K562 (cell line): ENCODE results near the gene ATP9B. TPM values are rescaled to one million over a fixed set of nuclear protein-coding genes. Genes with fewer than 3 reads are reported as not detected.

Experiments used
- ATAC-seq: fragments of 200-7000 bp; cut with Tn5 transposase; 3 replicates; pipeline ENCODE4 v1.9.1; 2020; ENCODE audit warnings: moderate library complexity
- BruUV-seq: library from RNA; stranded (reverse); fragments of 400-500 nt; replicated peaks from 2 replicates; lab custom pipeline; 2021; lab: Mats Ljungman, UMichigan
- CTCF ChIA-PET: fragments of 300-600 bp; formaldehyde crosslinking; extraction: SDS; loops from one replicate; lab custom pipeline; 2021; ENCODE audit warnings: low intra/inter-chr PET ratio; lab: Yijun Ruan, JAX
- POLR2A ChIA-PET: fragments of 300-600, 350-650 bp; sonication (Branson Sonifier 250); formaldehyde crosslinking; extraction: SDS; loops from one replicate; lab custom pipeline; 2021; ENCODE audit warnings: antibody characterized with exemption, inconsistent platforms; lab: Yijun Ruan, JAX
- DNase-seq, 4 experiments: peaks; one replicate each; pipeline versions ENCODE4 v3.0.0 to v3.0.0-alpha.2; 2011 to 2018; ENCODE audit warnings: low spot score in 3 of 4, mixed read lengths in 3 of 4; ENCODE audit errors: extremely low read depth in 1 of 4
- FAIRE-seq: peaks from 2 replicates; lab custom pipeline; 2011; peaks lifted over from hg19 to GRCh38; lab: Jason Lieb, UNC
- H2AFZ ChIP-seq: 2 replicates; pipeline ENCODE4 v1.6.0; 2011; ENCODE audit warnings: low read depth, low read length, control low read depth, inconsistent platforms
- H3K27ac ChIP-seq: fragments of 200-600 bp; 3 replicates; pipeline ENCODE4 v1.8.0; 2011; ENCODE audit warnings: low read depth, mild to moderate bottlenecking, control low read depth, inconsistent platforms, low read length, moderate library complexity, mixed read lengths; ENCODE audit errors: extremely low read depth
- H3K27me3 ChIP-seq, 2 experiments: fragments of 300-600 bp in 1 of 2; 2 replicates in 1 of 2; 3 replicates in 1 of 2; pipeline versions ENCODE4 v1.6.0 to v1.8.0; 2011; ENCODE audit warnings: inconsistent platforms in 2 of 2, low read length in 2 of 2, mild to moderate bottlenecking in 1 of 2, mixed read lengths in 1 of 2, moderate library complexity in 1 of 2; ENCODE audit not compliant: control insufficient read depth in 2 of 2, insufficient read depth in 2 of 2
- H3K36me3 ChIP-seq: fragments of 300-600 bp; 3 replicates; pipeline ENCODE4 v1.8.0; 2011; ENCODE audit warnings: mild to moderate bottlenecking, low read length, inconsistent platforms; ENCODE audit not compliant: control insufficient read depth, insufficient read depth
- H3K4me1 ChIP-seq, 2 experiments: fragments of 200-600 bp in 1 of 2; replicated peaks in 1 of 2; 2 replicates in 1 of 2; 3 replicates in 1 of 2; pipeline versions ENCODE4 v1.5.1 to v1.8.0; 2011; ENCODE audit warnings: inconsistent platforms in 2 of 2, low read length in 2 of 2, mild to moderate bottlenecking in 1 of 2, mixed read lengths in 1 of 2, moderate library complexity in 1 of 2; ENCODE audit not compliant: control insufficient read depth in 2 of 2, insufficient read depth in 2 of 2
- H3K4me2 ChIP-seq: 2 replicates; pipeline ENCODE4 v1.6.1; 2011; ENCODE audit warnings: low read length, control low read depth, inconsistent platforms, mixed read lengths; ENCODE audit not compliant: insufficient read depth
- H3K4me3 ChIP-seq: fragments of 200-600 bp; sonication (generic), shearing (Covaris generic); 2 replicates; pipeline ENCODE4 v1.5.1; 2016; ENCODE audit warnings: control low read depth, inconsistent platforms
- H3K79me2 ChIP-seq: fragments of 200-600 bp; 3 replicates; pipeline ENCODE4 v1.8.0; 2011; ENCODE audit warnings: low read length, inconsistent platforms; ENCODE audit not compliant: control insufficient read depth, insufficient read depth
- H3K9ac ChIP-seq, 2 experiments: 2 replicates each; pipeline versions ENCODE4 v1.6.0 to v1.6.1; 2011; ENCODE audit warnings: low read depth in 2 of 2, low read length in 2 of 2, control low read depth in 1 of 2, inconsistent platforms in 1 of 2, mild to moderate bottlenecking in 1 of 2, mixed read lengths in 1 of 2; ENCODE audit not compliant: insufficient read depth in 1 of 2
- H3K9me1 ChIP-seq: one replicate; pipeline ENCODE4 v1.6.0; 2011; ENCODE audit warnings: inconsistent platforms, mild to moderate bottlenecking, low read length, moderate library complexity; ENCODE audit not compliant: control insufficient read depth, insufficient read depth
- H3K9me3 ChIP-seq: replicated peaks from 2 replicates; pipeline ENCODE4 v1.5.1; 2011; ENCODE audit warnings: low read depth, low read length, inconsistent platforms; ENCODE audit not compliant: control insufficient read depth, insufficient read depth
- H4K20me1 ChIP-seq: replicated peaks from 2 replicates; pipeline ENCODE4 v1.6.1; 2011; ENCODE audit warnings: low read length, inconsistent platforms, mixed read lengths; ENCODE audit not compliant: control insufficient read depth, insufficient read depth
- ATF7 ChIP-seq: fragments of 450-650 bp; IDR thresholded peaks from 2 replicates; pipeline ENCODE4 v1.7.1; 2014; ENCODE audit warnings: mild to moderate bottlenecking, moderate library complexity
- CBFA2T2 ChIP-seq: fragments of 450-650 bp; conservative IDR thresholded peaks from 2 replicates; pipeline ENCODE4 v1.6.1; 2017; ENCODE audit warnings: mild to moderate bottlenecking
- DDX20 ChIP-seq: fragments of 450-650 bp; IDR thresholded peaks from 2 replicates; pipeline ENCODE4 v1.6.1; 2016; ENCODE audit warnings: missing genetic modification characterization, low read depth, mild to moderate bottlenecking, missing compliant biosample characterization, moderate library complexity
- DMBX1 ChIP-seq: fragments of 250-450 bp; sonication (Bioruptor Pico); IDR thresholded peaks from 2 replicates; pipeline ENCODE4 v1.8.0; 2022; ENCODE audit warnings: inconsistent platforms, mild to moderate bottlenecking, moderate library complexity, borderline replicate concordance
- ELK1 ChIP-seq: sonication (generic); formaldehyde crosslinking; IDR thresholded peaks from 2 replicates; pipeline ENCODE4 v1.8.1; 2022; ENCODE audit warnings: missing genetic modification reagents
- MECOM ChIP-seq: fragments of 250-450 bp; sonication (Bioruptor Pico); IDR thresholded peaks from 2 replicates; pipeline ENCODE4 v1.8.0; 2022; ENCODE audit warnings: inconsistent platforms
- PTBP1 ChIP-seq: fragments of 200-400 bp; formaldehyde crosslinking; IDR thresholded peaks from 2 replicates; pipeline ENCODE4 v1.6.1; 2017; ENCODE audit warnings: low read depth, low read length
- RCOR1 ChIP-seq, 2 experiments: IDR thresholded peaks; 2 replicates each; pipeline ENCODE4 v1.6.1; 2012; ENCODE audit warnings: low read depth in 2 of 2, low read length in 2 of 2, borderline replicate concordance in 1 of 2, improper control_type of control experiment in 1 of 2
- TOE1 ChIP-seq, 2 experiments: fragments of 450-650 bp in 1 of 2; sonication (generic) in 1 of 2; formaldehyde crosslinking in 1 of 2; IDR thresholded peaks; 2 replicates each; pipeline versions ENCODE4 v1.7.1 to v1.8.0; 2016 to 2022; ENCODE audit warnings: borderline replicate concordance in 2 of 2, mild to moderate bottlenecking in 2 of 2, antibody characterized with exemption in 1 of 2, inconsistent platforms in 1 of 2, low read depth in 1 of 2, missing genetic modification reagents in 1 of 2, moderate library complexity in 1 of 2
- ZC3H8 ChIP-seq: fragments of 450-650 bp; IDR thresholded peaks from 2 replicates; pipeline ENCODE4 v1.6.1; 2017
- ZNF217 ChIP-seq: sonication (generic); formaldehyde crosslinking; IDR thresholded peaks from 2 replicates; pipeline ENCODE4 v1.8.0; 2022; ENCODE audit warnings: mild to moderate bottlenecking, missing genetic modification reagents
- ZNF23 ChIP-seq: fragments of 250-450 bp; sonication (Bioruptor Pico); IDR thresholded peaks from 2 replicates; pipeline ENCODE4 v1.4.0; 2020; ENCODE audit warnings: mild to moderate bottlenecking
- ZNF324 ChIP-seq: fragments of 250-450 bp; sonication (Bioruptor Pico); IDR thresholded peaks from 2 replicates; pipeline ENCODE4 v1.4.0; 2020; ENCODE audit warnings: mild to moderate bottlenecking
- ZNF354B ChIP-seq: fragments of 250-450 bp; sonication (Bioruptor Pico); IDR thresholded peaks from 2 replicates; pipeline ENCODE4 v1.4.0; 2020
- ZNF507 ChIP-seq: conservative IDR thresholded peaks from 2 replicates; pipeline ENCODE4 v1.6.1; 2017; ENCODE audit warnings: missing genetic modification characterization, missing compliant biosample characterization
- ZNF77 ChIP-seq: fragments of 250-450 bp; sonication (Bioruptor Pico); IDR thresholded peaks from 2 replicates; pipeline ENCODE4 v1.5.0; 2020
- WGBS: fragments of 100-300 bp; shearing (Covaris generic); methylation state at CpG from one replicate; pipeline ENCODE4 v1.1.6; 2016; ENCODE audit warnings: low coverage, mixed read lengths; ENCODE audit not compliant: insufficient coverage; ENCODE audit errors: missing lambda C conversion rate; 5-methylcytosine and 5-hydroxymethylcytosine counted together
- in situ Hi-C: fragments of 300-500 bp; cut with MboI; formaldehyde crosslinking; loops from 4 replicates; pipeline ENCODE4 v1.15.0; 2018; ENCODE audit warnings: inconsistent platforms, mixed read lengths
- intact Hi-C: fragments of 100-400 bp; cut with micrococcal nuclease; formaldehyde crosslinking; loops from 2 replicates; pipeline ENCODE4 v1.14.2; 2022
- polyA plus RNA-seq, 8 experiments: library from polyadenylated mRNA; depleted of rRNA in 4 of 8; stranded (reverse) in 5 of 8; unstranded in 3 of 8; fragments of >200 nt; fragmentation: Nextera tagmentation in 2 of 8; fragmentation: Illumina TruSeq in 1 of 8; extraction: Ambion mirVana in 2 of 8; extraction: Trizol in 1 of 8; gene quantifications; 2 replicates each; pipeline versions ENCODE4 v1.2.1 to v1.2.3, GENCODE V29; 2011 to 2014; ENCODE audit warnings: inconsistent platforms in 1 of 8, missing spikeins in 1 of 8
- total RNA-seq, 7 experiments: library from RNA; depleted of rRNA in 6 of 7; stranded (reverse); fragments of >200 nt in 6 of 7; fragmentation: Illumina TruSeq in 2 of 7; extraction: Trizol in 2 of 7; gene quantifications; 2 replicates each; pipeline versions ENCODE4 v1.2.1 to v1.2.3, GENCODE V29; 2011 to 2021; ENCODE audit warnings: low replicate concordance in 1 of 7
- TF ChIP-seq, protein P1 (sequence below): sonication (generic); formaldehyde crosslinking; IDR thresholded peaks from 2 replicates; pipeline ENCODE4 v1.9.0; 2022; ENCODE audit warnings: mild to moderate bottlenecking, missing genetic modification reagents

The ATP9B gene
- total and polyA plus RNA-seq, 9 of the 15 experiments (the other 6 are each of a cell fraction or from before 2014, with no cell fraction given) = 0.66 to 13.2 (median 7.9) TPM

DNA sequence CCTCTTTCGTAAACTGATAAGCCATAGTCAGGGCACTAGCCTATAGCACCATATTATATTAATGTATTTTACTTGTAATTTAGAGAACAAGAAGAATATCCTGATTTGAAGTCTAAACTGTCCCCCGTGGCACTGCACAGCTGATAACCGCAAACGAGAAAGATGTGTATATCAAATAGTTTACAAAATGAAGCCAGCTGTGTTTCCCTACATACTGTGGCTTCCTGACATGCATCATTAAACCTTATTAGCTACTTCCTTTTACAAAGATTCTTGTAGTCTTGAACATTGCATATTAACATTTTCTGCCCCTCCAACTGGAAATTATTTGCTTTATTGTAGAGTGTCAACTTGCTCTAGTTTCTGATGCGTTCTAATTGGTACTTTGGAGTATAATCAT lies 173.1 kb downstream of the ATP9B start:
- Histone ChIP-seq H3K4me3 (no peak overlapping the region), H3K4me2 (no peak overlapping the region), H3K27ac (no peak overlapping the region)

More for the DNA sequence above, 173.1 kb downstream of the ATP9B start:
- FAIRE-seq (no peak), ATAC-seq (no peak), DNase-seq (no peak)
- Histone ChIP-seq H3K27me3 (no peaks in the 10 kb centered on the region), H3K36me3 (no peaks in the 10 kb centered on the region), H4K20me1 (no peaks in the 10 kb centered on the region; the same call in 1 of the 2 replicates), H3K9ac (no peak overlapping the region), H3K9me3 (no peaks in the 10 kb centered on the region), H2AFZ (no peak overlapping the region), H3K4me1 (peaks cover 0 to 13% of the 10 kb centered on the region in 2 experiments; a peak in 2 of 5 replicates), H3K9me1 (no peaks in the 10 kb centered on the region), H3K79me2 (no peaks in the 10 kb centered on the region)
- 72% methylated on average over 5 of the region's 5 CpGs for WGBS
- ChIA-PET POLR2A (no interaction called here), CTCF (no interaction called here)
- intact Hi-C loops = no loop called here
- no TSS peak for BruUV-seq
- in situ Hi-C loops = no loop called here
- TF ChIP-seq ELK1 = no peak
- no peak for TF ChIP-seq ZNF324
- TF ChIP-seq MECOM (CRISPR knock-in tag) = no peak
- no peak for TF ChIP-seq TOE1 (IDR thresholded peaks at IDR 0.05; ENCODE audit: borderline replicate concordance)
- no peak for TF ChIP-seq TOE1 (CRISPR knock-in tag; IDR thresholded peaks at IDR 0.05; ENCODE audit: borderline replicate concordance, low read depth)
- TF ChIP-seq DMBX1 (CRISPR knock-in tag) = no peak
- TF ChIP-seq ATF7 = no peak
- TF ChIP-seq CBFA2T2 = no peak
- no peak for TF ChIP-seq PTBP1
- no peak for TF ChIP-seq RCOR1 (IDR thresholded peaks at IDR 0.05; ENCODE audit: borderline replicate concordance in 1 of 2, low read depth in 2 of 2, low read length in 2 of 2)
- no peak for TF ChIP-seq DDX20
- no peak for TF ChIP-seq ZNF217 (CRISPR knock-in tag)
- TF ChIP-seq ZC3H8 = no peak
- no peak for TF ChIP-seq ZNF507 (tag)
- no peak for TF ChIP-seq ZNF354B (CRISPR knock-in tag)
- TF ChIP-seq ZNF23 (CRISPR knock-in tag) = no peak
- no peak for TF ChIP-seq ZNF77 (CRISPR knock-in tag)
- TF ChIP-seq, protein P1, sequence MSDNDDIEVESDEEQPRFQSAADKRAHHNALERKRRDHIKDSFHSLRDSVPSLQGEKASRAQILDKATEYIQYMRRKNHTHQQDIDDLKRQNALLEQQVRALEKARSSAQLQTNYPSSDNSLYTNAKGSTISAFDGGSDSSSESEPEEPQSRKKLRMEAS (CRISPR knock-in tag) = no peak
